IPS-NIHi11 (cell line): ENCODE results near the gene CS.
"Not testable (repeated sequence)": the region's sequence is repeated elsewhere in the genome, so short reads cannot be mapped to it uniquely, and the experiment has no call there.

Experiments
- DNase-seq: peaks from one replicate; pipeline ENCODE4 v3.0.0; 2012; ENCODE audit warnings: mixed read lengths, low spot score

Gene CS

DNA sequence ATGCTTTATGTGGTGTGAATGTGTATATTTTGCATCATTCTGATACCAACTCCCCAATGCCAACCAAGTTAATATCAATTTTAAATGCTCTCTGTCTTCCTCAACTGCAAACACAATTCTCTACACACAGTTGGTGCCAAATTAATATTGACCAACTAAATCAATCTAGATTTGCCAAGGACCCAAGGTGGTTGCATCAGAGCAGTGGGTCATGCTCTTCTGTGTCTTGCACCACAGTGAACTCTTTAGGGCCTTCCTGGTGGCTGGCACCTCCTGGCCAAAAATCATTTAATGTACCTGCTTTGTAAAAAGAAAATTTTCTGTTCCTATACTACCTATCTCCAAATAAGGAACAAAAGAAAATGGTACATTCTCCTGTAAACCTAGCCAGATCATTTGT, 19.3 kb downstream of the CS start:
- DNase-seq, result no peak

DNA sequence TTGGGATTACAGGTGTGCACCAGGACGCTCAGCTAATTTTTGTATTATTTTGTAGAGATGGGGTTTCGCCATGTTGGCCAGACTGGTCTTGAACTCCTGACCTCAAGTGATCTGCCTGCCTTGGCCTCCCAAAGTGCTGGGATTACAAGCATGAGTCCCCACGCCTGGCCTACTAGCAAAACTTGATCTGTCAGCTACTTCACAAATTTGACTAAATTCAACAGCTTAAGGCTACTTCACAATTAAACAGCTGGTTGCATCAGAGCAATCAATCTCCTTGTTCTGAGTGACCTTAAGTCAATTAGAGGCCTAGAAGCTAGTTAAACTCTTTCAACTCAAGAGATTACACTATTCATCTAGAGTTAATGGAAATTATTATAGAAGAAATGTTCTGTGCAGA, 21.2 kb downstream of the CS start:
- no peak for DNase-seq

DNA sequence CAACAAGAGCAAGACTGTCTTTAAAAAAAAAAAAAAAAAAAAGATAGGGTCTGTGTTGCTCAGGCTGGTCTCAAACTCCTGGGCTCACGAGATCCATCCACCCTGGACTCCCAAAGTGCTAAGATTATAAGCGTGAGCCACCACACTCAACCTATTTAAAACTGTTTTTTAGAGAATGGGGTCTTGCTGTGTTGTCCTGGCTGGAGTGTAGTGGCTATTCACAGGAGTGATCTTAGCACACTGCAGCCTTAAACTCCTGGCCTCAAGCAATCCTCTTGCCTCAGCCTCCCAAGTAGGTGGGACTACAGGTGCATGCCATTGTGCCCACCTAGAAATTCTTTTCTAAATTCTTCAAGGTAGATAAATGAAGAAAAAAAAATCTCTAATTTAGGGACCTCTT, 25.8 kb downstream of the CS start:
- no peak for DNase-seq

GRCh38 chr12:56272468-56272867, 27.7 kb downstream of the CS start:
- DNase-seq, result not testable (repeated sequence)

DNA sequence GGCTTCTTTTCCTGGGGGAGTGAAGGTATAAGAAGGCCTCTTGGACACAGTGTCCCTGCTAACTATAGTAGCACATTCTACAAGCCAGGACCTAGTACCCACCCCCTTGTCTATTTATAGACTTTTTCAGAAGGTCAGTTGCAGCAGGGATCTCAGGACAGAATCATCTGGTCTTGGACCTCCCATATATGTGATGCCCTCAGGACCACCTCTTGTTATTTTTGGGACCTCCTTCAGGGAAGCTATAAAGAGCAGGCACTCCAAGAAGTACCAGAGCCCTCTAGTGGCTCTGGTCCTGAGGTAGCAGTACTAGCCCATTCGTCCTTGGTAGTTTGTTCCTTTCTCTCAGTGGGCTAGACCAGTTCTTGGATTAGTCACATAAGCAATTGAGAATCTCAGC, 29.1 kb downstream of the CS start:
- peak; percentile 65 for DNase-seq

DNA sequence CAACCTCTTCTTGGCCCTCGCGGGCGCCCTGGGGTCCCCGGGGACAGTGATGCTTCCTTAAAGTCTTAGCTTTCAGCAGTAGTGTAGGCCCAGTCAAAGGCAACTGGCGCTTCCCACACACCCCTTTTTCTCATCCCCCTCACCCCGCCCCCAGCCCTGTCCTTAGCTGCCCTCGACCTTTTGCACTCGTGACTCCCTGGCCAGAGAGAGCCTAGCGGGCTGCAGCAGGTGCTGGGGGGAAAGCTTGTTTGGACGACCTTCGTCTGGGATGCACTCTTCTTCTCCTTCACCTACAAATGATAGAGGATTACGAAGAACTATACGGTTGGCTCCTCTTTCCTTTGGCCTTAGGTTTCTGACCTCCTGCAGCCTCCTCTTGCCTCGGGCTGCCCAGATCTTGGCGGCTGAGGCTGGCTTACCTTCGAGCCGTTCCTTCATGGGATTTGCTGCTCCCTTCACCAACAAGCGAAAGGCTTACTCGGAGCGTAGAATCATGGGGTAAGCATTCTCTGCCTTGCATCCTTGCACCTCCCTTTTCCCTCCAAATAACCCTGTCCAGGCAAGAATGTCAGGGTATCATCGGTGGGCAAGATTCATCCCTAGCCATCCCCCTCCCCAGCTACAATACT, 32.6 kb downstream of the CS start:
- peak; percentile 59 for DNase-seq

DNA sequence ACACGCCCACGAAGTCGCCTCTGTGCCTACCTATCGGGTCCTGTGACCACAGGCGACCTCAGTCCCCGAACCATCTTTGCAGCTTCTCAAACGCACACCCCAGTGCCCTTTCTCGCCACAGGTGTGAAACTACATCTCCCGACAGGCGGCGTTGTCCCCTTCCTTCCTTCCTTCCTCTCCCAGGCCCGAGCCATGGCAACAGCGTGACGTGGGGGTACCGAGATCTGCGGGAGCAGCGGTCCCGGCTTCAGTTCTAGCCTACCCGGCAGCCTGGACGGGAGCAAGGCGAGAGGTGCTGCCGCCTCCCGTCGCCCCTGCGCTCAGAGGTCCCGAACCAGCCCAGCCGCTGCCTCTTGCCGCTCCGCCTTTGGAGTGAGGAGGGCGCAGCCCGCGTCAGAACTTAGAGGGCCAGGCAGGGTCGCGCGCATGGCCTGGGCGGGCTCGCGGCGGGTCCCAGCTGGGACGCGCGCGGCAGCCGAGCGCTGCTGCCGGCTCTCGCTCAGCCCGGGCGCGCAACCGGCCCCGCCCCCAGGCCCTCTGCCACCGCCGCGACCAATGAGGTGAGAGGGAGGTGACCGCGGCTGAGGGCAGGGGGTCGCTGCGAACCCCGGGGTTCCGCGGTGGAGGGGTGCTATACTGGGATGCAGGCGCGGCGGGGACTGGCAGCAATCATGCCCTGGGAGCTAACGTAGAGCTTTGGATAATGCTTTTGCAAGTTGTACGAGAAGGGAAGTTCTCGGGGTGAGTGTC, 33.3 kb downstream of the CS start, which contains the start of gene COQ10A:
TSS of gene COQ10A (plus strand) at position 250 of the 750 bp plus-strand sequence. CDS start at position 427, 177 bp downstream.
- DNase-seq, result peak; percentile 100

- DNase-seq, result not testable (repeated sequence)
These were observed 34.0 kb downstream of the CS start for GRCh38 chr12:56266068-56266692.

- DNase-seq, result not testable (repeated sequence)
These were observed 37.2 kb downstream of the CS start for GRCh38 chr12:56262955-56263354.

DNA sequence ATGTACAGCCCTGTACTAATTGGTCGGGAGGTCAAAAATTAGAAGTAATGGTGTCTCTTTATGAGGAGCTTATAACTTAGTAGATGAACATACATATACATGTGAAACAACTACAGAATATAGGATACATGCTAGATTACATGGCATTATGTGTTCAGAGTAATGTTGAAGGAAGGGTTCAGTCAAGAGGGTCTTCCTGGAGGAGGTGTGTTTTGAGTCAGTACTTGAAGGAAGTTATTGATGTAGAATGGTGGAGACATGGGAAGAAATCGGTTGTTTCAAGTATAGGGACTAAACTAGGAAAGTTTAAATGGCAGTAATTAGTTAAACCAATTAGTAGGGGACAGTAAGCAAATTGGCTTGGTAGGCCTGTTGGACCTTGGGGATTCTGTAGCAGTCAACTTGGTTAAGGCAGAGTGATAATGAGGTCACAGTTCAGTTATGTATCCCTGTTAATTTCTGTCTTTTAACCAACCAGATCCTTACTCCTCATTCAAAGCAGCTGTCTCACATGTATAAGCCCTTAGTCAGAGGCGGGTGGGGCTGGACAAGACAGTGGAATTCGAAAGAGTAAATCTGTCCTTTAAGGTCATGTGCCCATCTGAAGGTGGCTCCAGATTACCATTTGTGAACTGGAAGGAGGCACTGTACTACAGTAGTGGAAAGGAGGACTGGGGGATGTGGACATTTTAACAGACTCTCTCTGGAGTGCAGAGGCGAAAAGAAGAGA, 38.5 kb downstream of the CS start:
- no peak for DNase-seq

DNA sequence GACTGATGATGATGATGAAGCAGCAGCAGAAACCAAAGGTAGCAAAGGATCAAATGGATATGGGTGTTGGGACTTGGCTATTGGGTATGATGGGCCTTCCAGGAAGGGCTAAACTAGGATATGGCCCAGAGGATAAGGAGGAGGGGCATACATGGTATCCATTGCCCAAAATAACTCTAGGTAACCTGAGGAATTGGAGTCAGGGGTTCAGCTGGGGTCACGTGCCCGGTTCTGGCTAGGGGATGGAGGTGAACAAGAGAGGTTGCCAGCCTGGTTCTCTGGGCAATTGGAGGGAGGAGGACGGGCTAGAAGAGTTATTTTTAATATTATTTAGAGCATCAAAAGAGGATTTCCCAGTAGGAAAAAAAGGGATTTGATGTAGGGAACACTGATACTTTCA, 39.2 kb downstream of the CS start:
- no peak for DNase-seq

DNA sequence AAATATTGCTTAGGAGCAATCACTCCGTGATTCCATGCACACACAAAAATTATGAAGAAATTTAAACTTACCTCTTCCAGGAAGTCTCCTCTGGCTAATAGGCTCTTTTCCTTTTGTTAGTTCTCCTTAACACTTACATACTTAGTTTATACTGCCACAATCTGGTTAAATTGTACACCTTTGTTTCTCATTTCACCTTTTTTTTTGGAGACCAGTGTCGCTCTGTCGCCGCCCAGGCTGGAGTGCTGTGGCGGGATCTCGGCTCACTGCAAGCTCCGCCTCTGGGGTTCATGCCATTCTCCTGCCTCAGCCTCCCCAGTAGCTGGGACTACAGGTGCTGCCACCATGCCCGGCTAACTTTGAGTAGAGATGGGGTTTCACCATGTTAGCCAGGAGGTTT, 39.8 kb downstream of the CS start:
- DNase-seq, result no peak

GRCh38 chr12:56258820-56259183, 41.3 kb downstream of the CS start:
- DNase-seq, result no peak

DNA sequence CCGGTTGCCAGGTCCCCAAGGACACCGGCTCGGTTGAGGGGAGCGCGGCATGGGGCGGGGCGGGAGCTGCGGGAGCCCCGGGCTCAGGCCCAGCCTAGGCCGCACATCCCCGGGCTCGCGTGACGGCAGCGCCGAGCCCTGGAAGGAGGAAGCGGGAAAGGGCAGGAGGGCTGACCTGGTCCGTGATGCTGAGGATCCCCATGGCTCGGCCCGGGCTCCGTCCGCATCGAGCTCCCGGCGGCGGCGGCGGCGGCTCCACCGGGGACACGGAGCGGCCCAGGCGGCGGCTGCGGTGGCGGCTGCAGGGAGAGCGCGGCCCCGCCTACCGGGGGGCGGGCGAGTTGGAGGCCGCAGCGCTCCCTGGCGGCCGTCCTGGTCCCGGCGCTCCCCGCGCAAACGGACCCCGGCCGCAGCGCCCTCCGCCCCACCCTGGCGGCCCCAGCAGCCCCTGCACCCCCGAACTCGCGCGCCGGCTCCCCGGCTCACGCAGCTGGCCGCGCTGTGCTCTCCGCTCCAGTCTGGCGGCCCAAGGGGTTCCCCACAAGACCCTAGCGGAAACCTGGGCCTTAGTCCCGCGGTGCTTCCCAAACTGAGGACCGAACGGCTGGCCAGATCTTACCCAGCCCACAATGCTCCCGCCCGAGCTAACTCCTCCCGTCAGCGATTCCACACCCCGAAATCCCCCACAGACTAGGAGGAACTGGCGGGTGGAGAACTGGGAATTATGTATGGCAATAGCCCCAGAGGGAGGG, 41.9 kb downstream of the CS start, which contains the start of gene ANKRD52:
TSS of gene ANKRD52 (minus strand) at position 317 of the 752 bp plus-strand sequence. CDS start at position 202, 115 bp downstream.
- DNase-seq, result peak; percentile 98

- DNase-seq, result peak; percentile 89
These were observed 42.6 kb downstream of the CS start for GRCh38 chr12:56257491-56258067.

DNA sequence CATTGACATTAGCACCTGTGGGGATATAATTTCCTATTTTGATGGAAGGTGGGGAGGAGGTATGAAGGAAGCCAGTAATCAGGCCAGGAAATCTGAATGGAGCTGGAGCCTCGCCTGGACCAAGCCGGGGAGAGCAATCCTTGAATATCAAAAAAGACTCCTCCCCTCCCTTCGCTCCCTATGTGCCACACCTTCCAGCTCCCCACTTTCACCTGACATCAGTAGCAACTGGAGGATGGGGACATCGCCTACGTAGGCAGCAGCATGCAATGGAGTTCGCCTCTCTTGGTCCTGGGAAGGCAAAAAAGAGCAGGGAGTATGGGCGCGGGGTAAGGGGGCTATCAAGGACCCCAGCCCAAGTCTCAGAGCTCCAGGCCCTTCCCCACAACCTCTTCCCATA, 43.1 kb downstream of the CS start:
- no peak for DNase-seq

DNA sequence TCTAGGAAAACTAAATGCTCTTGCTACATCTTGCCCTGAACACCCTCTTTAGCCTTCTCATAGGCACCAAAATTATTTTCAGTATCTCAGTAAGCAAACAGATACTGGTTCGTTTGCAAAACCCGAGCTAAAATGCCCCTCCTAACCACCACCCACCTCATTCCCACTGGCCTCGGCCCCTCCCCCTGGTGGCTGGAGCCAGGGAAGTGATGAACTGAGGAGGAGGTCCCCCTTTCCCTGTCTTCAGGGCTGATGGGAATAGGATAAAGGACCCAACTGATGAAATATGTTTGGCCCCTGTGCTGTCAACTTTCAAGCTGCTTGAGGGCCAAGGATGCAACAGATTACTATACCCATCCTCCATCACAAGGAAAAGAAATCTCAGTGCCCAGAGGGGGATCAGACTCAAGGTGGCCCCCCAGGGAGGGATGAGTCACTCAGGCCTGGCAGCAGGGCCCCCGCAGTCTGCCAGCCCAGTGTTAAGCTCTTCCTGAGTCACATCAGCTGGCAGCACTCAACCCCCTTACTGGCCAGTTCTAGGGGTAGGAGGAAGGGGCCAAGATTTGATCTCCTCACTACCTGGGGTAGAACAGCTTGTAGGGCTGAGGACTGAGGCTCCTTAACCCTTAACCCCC, 43.7 kb downstream of the CS start:
- peak; percentile 59 for DNase-seq

DNA sequence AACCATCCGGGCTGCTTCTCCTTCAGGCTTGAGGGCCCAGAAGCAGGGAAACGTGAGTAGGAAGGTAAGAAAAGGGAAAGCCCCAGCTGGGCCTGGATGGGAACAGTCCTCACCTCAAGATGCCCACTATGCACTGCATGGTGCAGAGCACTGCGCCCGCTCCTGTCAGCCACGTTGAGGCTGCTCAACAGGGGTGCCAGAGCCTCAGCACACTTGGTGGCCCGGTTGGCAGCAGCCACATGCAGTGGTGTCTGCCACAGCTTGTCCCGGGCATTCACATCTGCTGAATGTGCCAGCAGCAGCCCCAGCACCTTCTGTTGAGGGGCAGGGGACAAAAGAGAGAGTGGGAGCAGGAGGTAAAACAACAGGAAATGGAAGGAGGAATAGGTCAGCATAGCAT, 44.5 kb downstream of the CS start:
- DNase-seq, result no peak

DNA sequence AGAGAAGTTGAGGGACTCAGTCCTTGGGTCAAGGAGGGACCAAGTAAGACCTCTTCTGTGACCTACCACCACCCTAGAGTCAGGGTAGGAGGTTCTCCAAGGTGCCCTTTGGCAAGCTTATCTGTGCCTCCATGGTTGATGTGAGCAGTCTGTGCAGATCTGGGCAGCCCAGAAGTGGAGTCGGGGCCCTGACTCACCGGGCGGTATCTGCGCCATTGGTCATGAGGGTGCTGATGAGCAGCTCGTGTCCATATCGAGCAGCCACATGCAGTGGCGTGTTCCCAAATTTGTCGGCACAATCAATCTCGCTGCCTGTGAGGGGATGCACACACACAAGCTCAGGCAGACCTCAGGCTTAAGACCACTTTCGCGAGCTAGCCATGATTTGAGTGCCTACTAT, 47.0 kb downstream of the CS start:
- DNase-seq, result no peak

GRCh38 chr12:56252649-56253048, 47.5 kb downstream of the CS start:
- DNase-seq, result no peak

- no peak for DNase-seq
These were observed 51.4 kb downstream of the CS start for GRCh38 chr12:56248711-56249110.
